Measurements from ENCODE around the gene KCNK17. TPM values are rescaled to one million over a fixed set of nuclear protein-coding genes. Genes with fewer than 3 reads are reported as not detected.

The KCNK17 gene
- not detected in 2 replicates for total RNA-seq

GRCh38 chr6:39314273-39314795, at the start of gene KCNK17:
Gene KCNK17 (minus strand): TSS chr6:39314419. CDS start chr6:39314320, 99 bp downstream.

GRCh38 chr6:39322306-39322850, 8.2 kb upstream of the KCNK17 start, which contains the start of gene KCNK16:
Gene KCNK16 (minus strand): TSS chr6:39322702. CDS start chr6:39322540, 162 bp downstream.

Other genes with a start within 250 kb of the KCNK17 start
- 10.9 and 14.0 TPM in 2 replicates for gene SAYSD1, start 199.2 kb downstream of the KCNK17 start, total RNA-seq
- 0.37 and 0.39 TPM in 2 replicates for gene KCNK5, start 84.9 kb downstream of the KCNK17 start, total RNA-seq
- not detected in 2 replicates for gene KCNK16, start 8.3 kb upstream of the KCNK17 start, total RNA-seq